Endothelial cell of umbilical vein (primary cell): ENCODE measurements around the gene VAV3.

ENCODE experiments used
- CTCF ChIP-seq, 2 donors: IDR thresholded peaks; 1 replicate in 1 of 2; 2 replicates in 1 of 2; pipeline ENCODE4 v1.5.1; 2011; ENCODE audit warnings: low read length in 2 of 2, mild to moderate bottlenecking in 2 of 2, moderate library complexity in 2 of 2, control low read depth in 1 of 2, inconsistent platforms in 1 of 2, low read depth in 1 of 2; ENCODE audit not compliant: insufficient read depth in 1 of 2; ENCODE audit errors: extremely low read depth in 1 of 2
- POLR2AphosphoS5 ChIP-seq: IDR thresholded peaks from 2 replicates; pipeline ENCODE4 v1.6.1; 2012; ENCODE audit warnings: low read depth, mild to moderate bottlenecking, control low read depth, low read length, moderate library complexity; ENCODE audit not compliant: insufficient read depth

GRCh38 chr1:107824946-107825345, 140.0 kb downstream of the VAV3 start:
- no peak for TF ChIP-seq CTCF (IDR thresholded peaks at IDR 0.05; ENCODE audit: extremely low read depth in 1 of 2, insufficient read depth in 1 of 2, low read depth in 1 of 2, low read length in 2 of 2)
- no peak for TF ChIP-seq POLR2AphosphoS5
